ENCODE measurements around the gene GHR.
A peak's percentile ranks its signal among the peaks of the same experiment; 100 is the strongest.

Gene GHR

GRCh38 chr5:42396111-42396510, 27.1 kb upstream of the GHR start:
- TF ChIP-seq ZFX (IDR thresholded peaks at IDR 0.05; ENCODE audit: borderline replicate concordance) (no peak), CTCF (IDR thresholded peaks at IDR 0.05) (no peak)
- H3K27ac ChIP-seq, result no peak overlapping the region

GRCh38 chr5:42397267-42397666, 26.0 kb upstream of the GHR start:
- H3K27ac ChIP-seq, result no peak overlapping the region
- TF ChIP-seq ZFX (IDR thresholded peaks at IDR 0.05; ENCODE audit: borderline replicate concordance) (no peak), CTCF (IDR thresholded peaks at IDR 0.05) (no peak)

GRCh38 chr5:42399702-42400101, 23.5 kb upstream of the GHR start:
- TF ChIP-seq ZFX (IDR thresholded peaks at IDR 0.05; ENCODE audit: borderline replicate concordance) (no peak), CTCF (IDR thresholded peaks at IDR 0.05) (no peak)
- H3K27ac ChIP-seq, result no peak overlapping the region

GRCh38 chr5:42400474-42400873, 22.8 kb upstream of the GHR start:
- no peak for TF ChIP-seq CTCF (IDR thresholded peaks at IDR 0.05)
- TF ChIP-seq ZFX (IDR thresholded peaks at IDR 0.05; ENCODE audit: borderline replicate concordance), result no peak
- H3K27ac ChIP-seq, result no peak overlapping the region

GRCh38 chr5:42403236-42403635, 20.0 kb upstream of the GHR start:
- H3K27ac ChIP-seq, result no peak overlapping the region
- TF ChIP-seq ZFX (IDR thresholded peaks at IDR 0.05; ENCODE audit: borderline replicate concordance), result no peak

GRCh38 chr5:42404366-42404765, 18.9 kb upstream of the GHR start:
- no peak overlapping the region for H3K27ac ChIP-seq
- TF ChIP-seq ZFX (IDR thresholded peaks at IDR 0.05; ENCODE audit: borderline replicate concordance), result no peak
- TF ChIP-seq CTCF (IDR thresholded peaks at IDR 0.05), result no peak

GRCh38 chr5:42419294-42419693, 3.9 kb upstream of the GHR start:
- no peak overlapping the region for H3K27ac ChIP-seq
- TF ChIP-seq CTCF (IDR thresholded peaks at IDR 0.05) (no peak), ZFX (IDR thresholded peaks at IDR 0.05; ENCODE audit: borderline replicate concordance) (no peak)

- TF ChIP-seq ZFX (IDR thresholded peaks at IDR 0.05; ENCODE audit: borderline replicate concordance) (no peak), CTCF (IDR thresholded peaks at IDR 0.05) (no peak)
- peak overlapping the region; percentile 79 for H3K27ac ChIP-seq
These were observed 471 bp upstream of the GHR start for GRCh38 chr5:42422656-42423280.
